GM23338 (cell line): ENCODE results near the gene OTOG. TPM values are rescaled to one million over a fixed set of nuclear protein-coding genes. Genes with fewer than 3 reads are reported as not detected.

ENCODE experiments used
- ATAC-seq: fragments of 200-7000 bp; cut with Tn5 transposase; 3 replicates; pipeline ENCODE4 v1.9.1; 2020
- DNase-seq: peaks from one replicate; pipeline ENCODE4 v3.0.0-alpha.2; 2015; ENCODE audit warnings: low spot score
- H2AFZ ChIP-seq: fragments of 200-600 bp; sonication (generic); 2 replicates; pipeline ENCODE4 v1.8.0; 2016; ENCODE audit warnings: antibody characterized with exemption, mild to moderate bottlenecking, moderate library complexity
- H3F3A ChIP-seq: fragments of 200-600 bp; sonication (generic); replicated peaks from 2 replicates; pipeline ENCODE4 v1.8.0; 2017; ENCODE audit warnings: antibody characterized with exemption, mixed run types, low read depth
- H3K27ac ChIP-seq: fragments of 200-600 bp; sonication (generic); 2 replicates; pipeline ENCODE4 v1.6.1; 2016; ENCODE audit warnings: low read depth
- H3K27me3 ChIP-seq: fragments of 200-600 bp; sonication (generic); 2 replicates; pipeline ENCODE4 v1.8.0; 2016; ENCODE audit warnings: mild to moderate bottlenecking, mixed run types, moderate library complexity; ENCODE audit not compliant: insufficient read depth
- H3K36me3 ChIP-seq: fragments of 200-600 bp; sonication (generic); 2 replicates; pipeline ENCODE4 v1.8.0; 2016; ENCODE audit warnings: mild to moderate bottlenecking; ENCODE audit not compliant: insufficient read depth
- H3K4me1 ChIP-seq: fragments of 200-600 bp; sonication (generic); 2 replicates; pipeline ENCODE4 v1.8.0; 2016; ENCODE audit warnings: mild to moderate bottlenecking, moderate library complexity; ENCODE audit not compliant: insufficient read depth
- H3K4me2 ChIP-seq: fragments of 200-600 bp; sonication (generic); 2 replicates; pipeline ENCODE4 v1.7.1; 2017; ENCODE audit warnings: mixed run types
- H3K4me3 ChIP-seq: fragments of 200-600 bp; sonication (generic); 2 replicates; pipeline ENCODE4 v1.6.1; 2016; ENCODE audit warnings: mixed run types
- H3K79me2 ChIP-seq: fragments of 200-600 bp; sonication (generic); replicated peaks from 2 replicates; pipeline ENCODE4 v1.8.0; 2017; ENCODE audit warnings: mild to moderate bottlenecking; ENCODE audit not compliant: insufficient read depth
- H3K9me2 ChIP-seq: fragments of 200-600 bp; sonication (generic); 2 replicates; pipeline ENCODE4 v1.8.0; 2017; ENCODE audit not compliant: insufficient read depth
- H4K20me1 ChIP-seq: fragments of 200-600 bp; sonication (generic); replicated peaks from 2 replicates; pipeline ENCODE4 v1.8.0; 2017; ENCODE audit warnings: mild to moderate bottlenecking; ENCODE audit not compliant: insufficient read depth
- H3K27ac Mint-ChIP-seq: 2 replicates; pipeline ENCODE4 v1.8.0; 2020; ENCODE audit warnings: inconsistent platforms, mild to moderate bottlenecking, moderate library complexity, mixed read lengths
- H3K27me3 Mint-ChIP-seq: 3 replicates; pipeline ENCODE4 v1.8.0; 2022; ENCODE audit warnings: low read depth, mild to moderate bottlenecking, moderate library complexity, mixed read lengths, inconsistent platforms; ENCODE audit not compliant: insufficient read depth, poor library complexity
- H3K36me3 Mint-ChIP-seq: 3 replicates; pipeline ENCODE4 v1.8.0; 2021; ENCODE audit warnings: low read depth, mild to moderate bottlenecking, inconsistent platforms, moderate library complexity, mixed read lengths
- H3K4me1 Mint-ChIP-seq: 3 replicates; pipeline ENCODE4 v1.8.0; 2020; ENCODE audit warnings: mild to moderate bottlenecking, inconsistent platforms, mixed read lengths
- H3K4me3 Mint-ChIP-seq: 3 replicates; pipeline ENCODE4 v1.8.0; 2021; ENCODE audit warnings: moderate library complexity, mild to moderate bottlenecking, inconsistent platforms, mixed read lengths
- H3K9me3 Mint-ChIP-seq: 3 replicates; pipeline ENCODE4 v1.8.0; 2020; ENCODE audit warnings: moderate library complexity, mild to moderate bottlenecking, inconsistent platforms, mixed read lengths
- CREB1 ChIP-seq: fragments of 250-450 bp; sonication (Bioruptor Pico); IDR thresholded peaks from 2 replicates; pipeline ENCODE4 v1.5.0; 2020; ENCODE audit warnings: low read depth, mild to moderate bottlenecking, moderate library complexity
- ETS1 ChIP-seq: IDR thresholded peaks from 2 replicates; pipeline ENCODE4 v1.6.1; 2016; ENCODE audit warnings: antibody characterized with exemption
- EZH2 ChIP-seq: fragments of 200-600 bp; sonication (generic); IDR thresholded peaks from one replicate; pipeline ENCODE4 v1.8.0; 2017; ENCODE audit warnings: antibody characterized with exemption, mild to moderate bottlenecking, low read depth; ENCODE audit not compliant: unreplicated experiment
- EZH2phosphoT487 ChIP-seq: fragments of 200-600 bp; sonication (generic); IDR thresholded peaks from one replicate; pipeline ENCODE4 v1.8.1; 2018; ENCODE audit warnings: antibody characterized with exemption; ENCODE audit not compliant: unreplicated experiment
- JUNB ChIP-seq: IDR thresholded peaks from one replicate; pipeline ENCODE4 v1.6.1; 2016; ENCODE audit warnings: antibody characterized with exemption; ENCODE audit not compliant: unreplicated experiment
- NANOG ChIP-seq: IDR thresholded peaks from 2 replicates; pipeline ENCODE4 v1.6.1; 2016; ENCODE audit warnings: antibody characterized with exemption, borderline replicate concordance
- POLR2AphosphoS5 ChIP-seq: IDR thresholded peaks from 2 replicates; pipeline ENCODE4 v1.6.1; 2016; ENCODE audit warnings: antibody characterized with exemption, low read depth
- REST ChIP-seq: IDR thresholded peaks from one replicate; pipeline ENCODE4 v1.6.1; 2018; ENCODE audit warnings: antibody characterized with exemption; ENCODE audit not compliant: unreplicated experiment
- STAT1 ChIP-seq: IDR thresholded peaks from one replicate; pipeline ENCODE4 v1.6.1; 2016; ENCODE audit warnings: antibody characterized with exemption; ENCODE audit not compliant: unreplicated experiment
- ZNF114 ChIP-seq: fragments of 250-450 bp; sonication (Bioruptor Pico); IDR thresholded peaks from 2 replicates; pipeline ENCODE4 v1.5.0; 2020; ENCODE audit warnings: mild to moderate bottlenecking, moderate library complexity
- ZNF331 ChIP-seq: fragments of 250-450 bp; sonication (Bioruptor Pico); IDR thresholded peaks from 2 replicates; pipeline ENCODE4 v1.5.0; 2020; ENCODE audit warnings: low read depth, mild to moderate bottlenecking, moderate library complexity
- ZNF462 ChIP-seq: fragments of 250-450 bp; sonication (Bioruptor Pico); IDR thresholded peaks from 2 replicates; pipeline ENCODE4 v1.5.0; 2020; ENCODE audit warnings: mild to moderate bottlenecking, moderate library complexity
- polyA plus RNA-seq: library from polyadenylated mRNA; unstranded; fragments of >200 nt; fragmentation: Nextera tagmentation; extraction: Ambion mirVana; gene quantifications from 2 replicates; pipeline ENCODE4 v1.2.1, GENCODE V29; 2016
- total RNA-seq: library from RNA; depleted of rRNA; stranded (reverse); fragments of >200 nt; shearing (Covaris generic); gene quantifications from 2 replicates; pipeline ENCODE4 v1.2.3, GENCODE V29; 2014
- TF ChIP-seq, protein P1 (sequence below), 2 experiments: fragments of 200-600 bp in 1 of 2; sonication (generic) in 1 of 2; conservative IDR thresholded peaks; 2 replicates each; pipeline versions ENCODE4 v1.5.1 to v1.6.1; 2016 to 2017; ENCODE audit warnings: antibody characterized with exemption in 2 of 2, low read depth in 2 of 2, mild to moderate bottlenecking in 2 of 2, moderate library complexity in 1 of 2

Gene OTOG
- total and polyA plus RNA-seq, 2 experiments from 2014 or later: 0.40 to 0.52 TPM

DNA sequence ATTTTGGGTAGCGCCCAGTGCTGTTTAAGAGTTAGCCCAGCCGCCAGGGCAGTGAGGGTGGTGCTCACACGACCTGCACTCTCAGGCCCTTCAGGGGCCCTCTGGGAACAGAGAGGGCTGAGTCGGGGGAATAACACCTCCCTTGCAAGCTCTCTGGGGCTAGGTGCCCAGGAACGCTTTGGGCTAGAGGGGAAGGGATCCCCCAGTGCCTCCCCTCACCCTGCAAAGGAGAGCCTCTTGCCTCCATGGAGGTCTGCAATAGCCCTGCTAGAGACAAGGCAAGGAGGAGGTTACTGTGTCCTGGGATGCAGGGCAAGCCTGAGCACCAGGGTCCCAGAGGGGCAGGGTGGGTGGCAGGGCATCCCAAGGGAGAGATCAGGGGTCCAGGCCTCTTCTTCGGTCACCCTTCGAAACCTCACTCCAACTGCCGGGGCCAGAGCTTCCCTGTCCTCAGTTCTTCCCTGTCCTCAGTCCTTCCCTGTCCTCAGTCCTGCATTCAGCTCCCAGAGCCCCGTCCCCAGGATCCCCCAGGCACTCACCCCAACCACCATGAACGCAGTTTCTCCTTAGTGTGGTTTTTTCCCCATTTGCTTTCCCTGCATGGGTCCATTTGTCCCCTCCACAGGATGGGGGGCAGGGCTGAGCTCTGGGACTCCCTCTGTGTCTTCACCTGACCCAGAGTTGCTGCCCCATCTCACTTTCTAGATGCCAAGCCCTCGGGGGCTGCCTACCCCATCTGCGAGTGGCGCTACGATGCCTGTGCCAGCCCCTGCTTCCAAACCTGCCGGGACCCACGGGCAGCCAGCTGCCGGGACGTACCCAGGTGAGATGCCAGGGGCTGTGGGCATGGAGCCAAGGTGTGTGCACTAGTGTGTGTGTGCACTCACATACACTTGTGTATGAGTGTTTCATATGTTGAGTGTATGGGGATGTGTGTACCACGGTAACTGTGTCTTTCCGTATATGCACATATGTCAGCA is 60.8 kb downstream of the OTOG start:
- Histone ChIP-seq H4K20me1 (no peaks in the 10 kb centered on the region), H3F3A (no peaks in the 10 kb centered on the region), H3K36me3 (no peaks in the 10 kb centered on the region), H2AFZ (no peak overlapping the region), H3K79me2 (no peaks in the 10 kb centered on the region), H3K27me3 (no peaks in the 10 kb centered on the region), H3K4me1 (no peaks in the 10 kb centered on the region), H3K4me2 (no peak overlapping the region), H3K9me2 (no peaks in the 10 kb centered on the region), H3K4me3 (no peak overlapping the region), H3K27ac (no peak overlapping the region)
- DNase-seq (no peak), ATAC-seq (no peak)
- H3K27me3 Mint-ChIP-seq: peaks cover 5% of the 10 kb centered on the region
- H3K36me3 Mint-ChIP-seq: no peaks in the 10 kb centered on the region
- H3K4me3 Mint-ChIP-seq: no peak overlapping the region
- peaks cover 3% of the 10 kb centered on the region; the same call in 2 of the 3 replicates for H3K4me1 Mint-ChIP-seq
- H3K9me3 Mint-ChIP-seq: no peaks in the 10 kb centered on the region
- no peak overlapping the region for H3K27ac Mint-ChIP-seq
- TF ChIP-seq ZNF462 (CRISPR knock-in tag): no peak
- TF ChIP-seq POLR2AphosphoS5: no peak
- TF ChIP-seq ETS1: no peak
- TF ChIP-seq CREB1 (CRISPR knock-in tag): no peak
- no peak for TF ChIP-seq REST
- TF ChIP-seq, protein P1, sequence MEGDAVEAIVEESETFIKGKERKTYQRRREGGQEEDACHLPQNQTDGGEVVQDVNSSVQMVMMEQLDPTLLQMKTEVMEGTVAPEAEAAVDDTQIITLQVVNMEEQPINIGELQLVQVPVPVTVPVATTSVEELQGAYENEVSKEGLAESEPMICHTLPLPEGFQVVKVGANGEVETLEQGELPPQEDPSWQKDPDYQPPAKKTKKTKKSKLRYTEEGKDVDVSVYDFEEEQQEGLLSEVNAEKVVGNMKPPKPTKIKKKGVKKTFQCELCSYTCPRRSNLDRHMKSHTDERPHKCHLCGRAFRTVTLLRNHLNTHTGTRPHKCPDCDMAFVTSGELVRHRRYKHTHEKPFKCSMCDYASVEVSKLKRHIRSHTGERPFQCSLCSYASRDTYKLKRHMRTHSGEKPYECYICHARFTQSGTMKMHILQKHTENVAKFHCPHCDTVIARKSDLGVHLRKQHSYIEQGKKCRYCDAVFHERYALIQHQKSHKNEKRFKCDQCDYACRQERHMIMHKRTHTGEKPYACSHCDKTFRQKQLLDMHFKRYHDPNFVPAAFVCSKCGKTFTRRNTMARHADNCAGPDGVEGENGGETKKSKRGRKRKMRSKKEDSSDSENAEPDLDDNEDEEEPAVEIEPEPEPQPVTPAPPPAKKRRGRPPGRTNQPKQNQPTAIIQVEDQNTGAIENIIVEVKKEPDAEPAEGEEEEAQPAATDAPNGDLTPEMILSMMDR (conservative IDR thresholded peaks at IDR 0.05; ENCODE audit: low read depth in 2 of 2): no peak
- TF ChIP-seq JUNB: no peak
- no peak for TF ChIP-seq ZNF331
- TF ChIP-seq EZH2phosphoT487: no peak
- no peak for TF ChIP-seq EZH2
- no peak for TF ChIP-seq ZNF114 (CRISPR knock-in tag)
- no peak for TF ChIP-seq STAT1
- TF ChIP-seq NANOG: no peak
